Measurements from ENCODE around the gene RAC2.

RAC2 gene

DNA sequence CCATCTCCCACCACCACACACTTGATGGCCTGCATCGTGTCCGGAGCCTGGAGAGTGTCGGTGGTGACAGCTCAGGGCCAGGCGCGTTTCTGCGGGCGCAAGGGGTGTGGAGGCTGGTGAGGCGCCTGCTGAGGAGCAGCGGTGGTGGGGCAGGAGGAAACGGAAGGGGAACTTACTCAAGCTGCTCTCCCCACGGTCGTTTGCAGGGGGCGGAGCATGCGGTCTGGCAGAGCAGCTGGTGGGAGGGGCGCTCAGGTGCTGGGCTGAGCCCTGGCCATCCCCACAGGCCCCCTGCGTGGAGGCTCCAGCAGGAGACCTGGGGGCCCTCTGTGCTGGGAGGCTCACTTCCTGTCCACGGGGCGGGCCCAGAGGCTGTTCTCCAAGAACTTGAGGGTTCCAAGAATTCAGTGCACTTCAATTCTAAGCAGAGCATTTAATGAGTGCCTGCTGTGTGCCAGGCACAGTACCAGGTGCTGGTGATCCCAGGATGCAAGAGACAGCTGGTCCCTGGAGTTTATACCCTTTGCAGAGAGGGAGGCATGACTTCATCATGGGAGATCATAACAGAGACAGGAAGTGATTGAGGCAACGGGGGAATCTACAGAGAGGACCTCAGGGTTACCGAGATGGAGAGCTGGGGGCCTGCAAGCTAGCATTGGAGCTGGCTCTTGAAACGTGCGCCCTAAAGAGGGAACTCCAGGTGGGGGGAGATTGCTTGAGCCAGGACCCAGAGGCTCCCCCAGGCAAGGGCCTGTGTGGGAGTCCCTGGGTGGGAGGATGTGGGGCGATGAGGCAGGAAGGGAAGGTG, at the start of gene RAC2:
TSS of gene RAC2 (minus strand) at position 156 of the 808 bp plus-strand sequence. CDS start at position 35, 121 bp downstream.
- peak; percentile 93 for DNase-seq

DNA sequence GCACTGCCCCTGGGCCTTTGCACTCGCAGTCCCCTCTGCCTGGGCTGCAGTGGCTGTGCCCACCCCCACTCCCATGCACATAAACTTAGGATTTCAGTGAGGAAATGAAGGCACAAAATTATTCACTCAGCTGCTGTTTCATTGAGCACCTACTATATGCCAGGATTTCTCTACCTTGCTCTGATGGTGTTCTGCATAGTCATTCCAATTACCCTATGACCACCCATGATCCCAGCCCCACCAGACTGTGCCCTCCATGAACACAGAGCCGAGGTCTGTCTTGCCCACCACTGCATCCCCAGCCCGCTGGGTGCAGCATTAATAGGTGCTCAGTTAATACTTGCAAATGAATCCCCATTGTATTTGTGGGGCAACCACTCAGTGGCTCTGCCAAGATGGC, 49.1 kb upstream of the RAC2 start:
- DNase-seq, result no peak

DNA sequence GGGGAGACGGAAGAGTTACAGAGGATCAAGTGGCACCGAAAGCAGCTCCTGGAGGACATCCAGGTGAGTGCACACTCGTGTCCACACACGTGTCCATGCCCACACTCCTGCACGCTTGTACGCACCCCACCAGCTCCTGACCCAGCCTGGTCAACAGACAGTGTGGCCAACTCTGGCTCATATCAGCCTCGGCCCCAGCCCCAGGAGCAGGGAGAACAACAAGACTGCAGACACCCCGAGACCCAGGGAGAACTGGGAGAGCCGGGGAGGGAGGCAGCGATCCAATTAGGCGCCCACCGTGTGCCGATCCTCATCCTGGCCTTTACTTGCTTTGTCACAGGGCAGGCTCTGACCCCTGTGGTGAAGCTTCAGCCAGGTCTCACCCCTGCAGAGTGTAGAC, 48.6 kb upstream of the RAC2 start:
- DNase-seq, result no peak

DNA sequence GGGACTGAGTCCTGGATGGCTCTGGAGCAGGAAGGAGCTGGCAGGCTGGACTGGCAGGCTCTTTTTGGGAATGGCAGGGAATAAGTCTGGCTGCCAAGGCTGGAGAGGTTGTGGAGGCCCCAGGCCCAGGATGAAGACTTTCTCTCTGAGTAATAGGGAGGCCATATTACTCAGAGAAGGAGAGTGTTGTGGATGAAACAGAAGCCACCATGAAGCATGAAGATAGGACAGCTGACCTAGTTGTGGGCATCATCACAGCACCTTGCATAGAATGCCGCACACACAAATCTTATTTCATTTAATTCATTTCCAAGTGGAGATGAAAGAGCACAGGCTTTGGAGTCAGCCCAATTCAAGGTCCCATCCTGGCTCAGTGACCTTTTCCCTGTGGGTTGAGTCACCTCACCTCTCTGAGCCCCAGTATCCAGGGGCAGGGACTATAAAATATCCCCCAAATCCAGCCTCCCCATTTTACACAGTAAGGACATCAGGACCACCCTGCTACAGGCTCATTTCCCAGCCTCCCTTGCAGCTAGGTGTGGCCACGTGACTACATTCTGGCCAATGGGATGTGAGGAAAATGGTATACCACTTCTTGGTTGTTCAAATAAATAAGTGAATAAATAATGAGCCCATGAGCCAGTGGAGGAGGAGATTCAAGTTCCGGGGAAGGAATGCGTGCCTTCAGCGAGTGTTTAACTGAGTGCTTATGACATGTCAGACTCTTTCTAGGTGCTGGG, 47.7 kb upstream of the RAC2 start:
- DNase-seq, result no peak

DNA sequence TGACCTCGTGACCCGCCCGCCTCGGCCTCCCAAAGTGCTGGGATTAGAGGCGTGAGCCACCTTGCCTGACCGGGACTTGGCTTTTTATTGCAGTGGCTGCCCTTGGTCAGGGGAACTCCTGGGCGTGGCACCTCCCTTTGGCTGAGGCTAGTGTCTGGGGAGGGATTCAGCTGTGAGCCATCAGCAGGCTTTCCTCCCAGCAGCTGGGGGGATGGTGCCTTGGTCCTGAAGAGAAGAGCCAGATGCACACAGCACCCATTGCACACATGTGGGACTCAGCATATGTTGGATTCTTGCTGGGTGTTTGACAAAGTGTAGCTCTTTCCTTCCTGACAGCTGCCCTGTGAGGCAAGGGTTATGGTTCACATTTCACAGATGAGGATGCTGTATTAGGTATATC, 46.7 kb upstream of the RAC2 start:
- DNase-seq, result no peak

DNA sequence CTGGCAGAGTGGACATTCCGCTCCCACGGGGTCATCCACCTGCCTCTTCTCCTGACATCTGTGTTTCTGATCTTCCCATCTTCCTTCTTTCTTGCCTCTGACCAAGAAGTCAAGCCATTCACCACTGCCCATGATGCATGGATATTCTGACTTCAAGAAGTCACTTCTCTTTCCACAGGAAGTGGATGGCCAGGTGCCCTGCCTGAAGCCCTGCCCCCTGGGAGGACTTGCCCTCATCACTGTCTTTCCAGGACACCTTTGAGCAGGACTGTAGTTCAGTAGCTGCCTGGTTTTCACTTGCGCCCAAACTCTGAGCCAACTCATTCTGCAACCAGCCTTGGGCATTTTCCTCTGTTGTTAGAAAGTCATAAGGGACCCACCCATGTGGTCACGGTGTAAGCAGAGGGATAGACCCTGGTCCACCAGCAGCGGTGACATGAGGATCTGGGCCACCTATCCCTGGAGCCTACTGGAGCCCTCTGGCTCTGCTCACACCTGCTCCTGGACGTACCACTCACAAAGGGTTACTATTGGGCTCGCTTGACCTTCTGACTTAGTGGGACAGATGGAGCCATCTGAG, 45.2 kb upstream of the RAC2 start:
- DNase-seq, result no peak

DNA sequence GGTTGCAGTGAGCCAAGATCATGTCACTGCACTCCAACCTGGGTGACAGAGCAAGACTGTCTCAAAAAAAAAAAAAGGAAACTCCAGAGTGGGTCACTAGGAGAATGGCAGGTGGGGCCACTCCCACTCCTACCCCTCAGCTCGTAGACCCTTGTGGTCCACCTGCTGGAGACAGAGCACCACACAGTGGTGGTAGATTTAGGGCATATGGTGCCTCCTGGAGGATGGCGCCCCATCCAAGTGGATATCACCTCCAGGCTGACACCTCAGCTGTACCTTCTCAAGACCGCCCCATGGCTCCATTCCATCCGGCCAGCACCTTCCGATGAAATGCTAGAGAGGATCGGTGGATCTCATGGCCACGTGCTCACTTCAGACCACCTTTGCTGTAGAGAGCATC, 44.5 kb upstream of the RAC2 start:
- no peak for DNase-seq

DNA sequence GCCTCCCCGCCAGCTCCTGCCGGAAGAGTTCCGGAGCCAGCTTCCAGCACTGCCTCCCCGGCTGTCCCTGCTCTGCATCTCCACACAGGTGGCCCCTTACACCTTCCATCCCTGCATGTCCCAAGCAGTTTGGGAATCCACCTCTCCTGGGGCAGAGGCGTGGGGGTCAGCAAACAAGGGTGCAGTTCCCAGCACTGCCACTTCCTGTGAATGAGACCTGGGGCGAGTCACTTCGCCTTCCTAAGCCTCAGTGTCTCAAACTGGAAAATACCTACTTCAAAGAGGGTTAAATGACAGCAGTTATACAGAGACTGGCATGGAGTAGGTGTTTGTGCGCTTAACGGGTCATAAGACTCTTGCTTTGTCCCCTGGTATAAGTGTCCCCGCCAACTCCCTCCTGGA, 43.5 kb upstream of the RAC2 start:
- DNase-seq, result no peak

DNA sequence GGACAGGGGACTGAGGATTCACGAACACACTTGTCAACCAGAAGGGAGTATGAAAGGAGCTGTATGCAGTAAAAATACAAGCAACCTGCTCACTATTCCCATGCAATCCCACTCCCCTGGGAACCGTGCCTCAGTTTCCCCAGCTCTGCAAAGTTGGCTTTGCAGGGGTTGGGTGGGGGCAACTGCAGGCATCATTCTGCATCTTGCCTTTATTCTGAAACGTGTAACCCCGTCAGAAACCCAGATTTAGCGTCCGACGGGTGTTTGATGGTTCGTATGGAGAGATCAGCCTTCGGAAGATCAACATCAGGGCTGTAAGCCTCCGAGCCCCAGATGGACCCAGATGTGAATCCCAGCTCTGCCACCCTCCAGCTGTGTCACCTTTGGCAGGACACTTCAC, 41.9 kb upstream of the RAC2 start:
- DNase-seq, result no peak

DNA sequence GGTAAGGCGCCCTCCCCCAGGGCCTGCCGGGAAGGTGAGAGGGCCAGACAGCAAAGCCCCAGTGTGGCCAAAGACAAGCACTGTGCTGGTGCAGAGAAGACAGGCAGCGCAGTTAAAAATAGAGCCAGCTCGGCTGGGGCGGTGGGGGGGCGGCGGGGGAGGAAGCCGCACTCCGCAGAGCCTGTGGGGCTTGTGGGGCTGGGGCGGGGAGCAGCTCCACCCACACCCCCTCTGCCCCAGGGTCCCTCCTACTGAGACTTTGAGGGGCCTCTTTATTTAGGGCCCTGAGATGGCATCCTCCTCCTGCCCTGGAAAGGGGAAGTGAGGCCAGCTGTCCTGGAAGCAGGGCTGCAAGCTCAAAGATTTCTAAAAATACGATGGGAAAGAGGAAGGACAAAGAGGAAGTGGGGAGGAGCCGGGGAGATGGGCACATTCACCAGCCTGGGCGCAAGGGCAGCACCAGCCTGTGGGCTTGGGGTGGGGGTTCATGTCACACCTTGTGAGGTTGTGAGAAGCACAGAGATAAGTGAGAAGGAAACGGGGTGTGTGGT, 40.8 kb upstream of the RAC2 start:
- DNase-seq, result peak; percentile 55

DNA sequence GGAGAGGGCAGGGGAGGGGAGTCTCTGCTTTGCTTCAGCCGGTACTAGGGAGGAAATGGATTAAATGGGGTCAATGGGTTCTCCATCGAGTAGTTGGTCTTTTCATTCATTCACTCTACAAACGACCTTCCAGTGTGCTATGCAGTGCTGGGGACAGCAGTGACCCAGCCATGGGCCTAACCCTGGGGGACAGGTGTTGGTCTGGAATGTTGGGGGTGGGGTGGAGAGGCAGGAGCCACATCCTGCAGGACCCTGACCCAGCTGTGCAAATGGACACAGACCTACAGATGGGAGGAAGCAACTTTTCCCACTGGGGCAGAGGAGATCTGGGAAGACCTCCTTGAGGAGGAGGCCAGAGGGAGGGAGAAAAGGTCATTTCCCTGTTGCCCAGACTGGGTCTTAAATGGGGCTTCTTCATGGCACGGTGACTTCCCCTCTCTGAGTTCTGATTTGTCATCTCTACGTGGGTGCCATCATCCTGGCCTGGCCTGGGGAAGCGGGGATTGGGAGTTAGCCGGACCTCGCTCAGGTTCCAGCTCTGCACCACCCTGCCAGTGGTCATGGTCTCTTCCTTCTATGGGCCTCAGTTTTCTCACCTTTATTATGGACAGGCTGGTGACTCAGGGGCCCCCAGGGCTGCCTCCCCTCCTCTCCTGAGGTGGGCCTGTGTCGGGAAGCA, 40.2 kb upstream of the RAC2 start:
- no peak for DNase-seq

DNA sequence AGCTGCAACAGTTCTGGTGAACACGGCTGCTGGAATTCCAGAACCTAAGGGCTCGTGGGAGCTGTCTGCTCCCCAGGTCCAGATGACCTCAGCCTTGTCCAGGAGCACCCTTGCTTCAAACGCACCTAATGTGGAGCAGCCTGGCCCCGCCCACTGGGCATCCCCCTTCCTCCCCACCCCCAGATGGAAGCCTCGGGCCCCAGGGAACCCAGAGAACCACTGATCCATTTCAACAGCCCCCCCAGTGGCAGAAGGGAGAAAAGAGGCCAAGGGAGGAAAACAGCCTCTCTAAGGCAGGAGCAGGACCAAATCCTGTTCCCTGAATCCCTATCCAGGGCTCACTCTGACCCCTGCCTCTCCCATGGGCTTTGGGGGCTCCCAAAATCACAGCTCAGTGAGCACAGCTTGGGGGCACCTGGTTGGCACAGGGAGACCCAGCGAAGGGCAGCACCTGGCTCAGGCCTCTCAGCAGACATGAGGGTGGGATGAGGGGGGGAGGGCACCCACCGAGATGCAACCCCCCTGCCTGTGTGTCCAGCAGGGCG, 39.4 kb upstream of the RAC2 start:
- no peak for DNase-seq

DNA sequence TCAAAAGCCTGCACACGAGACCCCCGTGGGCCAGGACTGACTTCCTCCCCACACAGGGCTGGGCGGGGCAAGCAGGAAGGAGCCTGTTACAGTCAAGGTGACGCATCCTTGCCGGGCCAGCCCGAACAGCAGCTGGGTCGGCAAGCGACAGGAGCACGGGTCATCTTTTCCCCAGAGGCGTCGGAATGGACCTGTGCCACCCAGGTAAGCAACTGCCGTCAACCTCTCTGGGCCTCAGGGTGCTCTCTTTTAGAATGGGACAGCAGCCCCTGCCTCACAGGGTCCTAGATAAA, 38.3 kb upstream of the RAC2 start, which contains the start of gene CYTH4:
TSS of gene CYTH4 (plus strand) at position 124 of the 293 bp plus-strand sequence. CDS start at position 186, 62 bp downstream.
- DNase-seq, result no peak

DNA sequence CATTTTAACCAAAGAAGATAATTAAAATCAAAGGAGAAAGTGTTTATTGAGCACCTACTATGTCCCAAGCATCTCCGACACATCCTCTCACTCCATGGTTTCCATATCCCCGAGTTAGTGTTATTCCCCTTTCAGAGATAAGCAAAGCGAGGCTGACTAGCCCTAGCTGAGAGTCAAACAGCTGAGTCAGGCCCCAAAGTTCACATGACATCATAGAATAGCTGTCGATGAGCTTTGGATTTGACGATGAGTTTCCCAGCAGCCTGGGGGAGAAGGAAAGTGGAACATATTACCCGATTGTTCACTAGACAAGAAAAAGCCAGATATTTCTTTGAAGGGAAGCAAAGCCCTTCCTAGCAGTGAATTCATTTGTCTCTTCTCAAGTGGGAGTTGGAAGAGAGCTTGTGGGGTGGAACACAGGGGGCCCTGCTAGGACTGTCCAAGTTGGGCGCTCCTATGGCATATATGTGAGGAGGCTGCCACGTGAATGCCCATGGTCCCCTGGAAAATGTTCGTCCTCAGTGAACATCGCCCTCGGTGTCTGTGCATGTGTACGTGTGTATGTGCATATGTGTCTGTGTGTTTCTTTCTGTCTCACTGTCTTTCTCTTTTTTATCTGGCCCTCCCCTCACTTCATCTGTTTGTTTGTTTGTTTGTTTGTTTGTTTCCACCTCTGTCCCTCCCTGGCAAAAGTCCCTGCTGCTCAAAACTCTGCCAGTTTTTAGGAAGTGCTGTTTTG, 37.7 kb upstream of the RAC2 start:
- peak; percentile 20 for DNase-seq

DNA sequence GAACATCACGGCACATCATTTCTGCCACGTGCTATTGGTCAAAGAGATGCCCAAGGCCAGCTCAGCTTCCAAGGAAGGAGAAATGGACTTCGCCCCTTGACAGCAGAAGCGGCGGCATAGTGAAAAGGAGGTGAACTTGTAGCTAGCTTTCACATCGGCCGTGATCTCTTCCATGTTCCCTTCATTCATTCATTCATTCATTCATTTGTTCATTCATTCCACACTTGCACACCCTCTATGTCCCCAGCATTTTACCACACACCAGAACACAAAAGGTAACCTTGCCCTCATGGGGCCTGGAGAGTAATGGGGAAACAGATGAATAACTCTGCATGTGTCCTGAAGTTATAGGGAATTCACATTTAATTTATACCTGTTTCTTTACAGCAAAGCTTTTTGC, 37.1 kb upstream of the RAC2 start:
- DNase-seq, result no peak

DNA sequence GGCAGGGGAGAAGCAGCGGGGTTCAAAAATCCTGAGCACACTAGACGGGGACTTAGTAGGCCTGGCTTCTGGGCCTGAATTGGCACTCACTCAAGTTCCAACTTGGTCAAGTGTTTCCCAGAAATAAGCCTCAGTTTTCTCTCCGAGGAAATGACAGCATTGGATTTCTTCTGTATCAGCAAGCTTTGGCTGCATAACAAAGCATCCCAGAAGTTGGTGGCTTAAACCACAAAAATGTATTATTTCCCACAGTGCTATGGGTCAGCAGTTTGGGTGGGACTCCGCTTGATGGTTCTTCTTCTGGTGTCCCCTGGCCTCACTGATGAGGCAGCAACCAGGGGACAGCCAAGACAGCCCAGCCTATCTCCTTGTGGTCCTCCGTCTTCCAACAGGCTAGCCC, 36.6 kb upstream of the RAC2 start:
- no peak for DNase-seq

DNA sequence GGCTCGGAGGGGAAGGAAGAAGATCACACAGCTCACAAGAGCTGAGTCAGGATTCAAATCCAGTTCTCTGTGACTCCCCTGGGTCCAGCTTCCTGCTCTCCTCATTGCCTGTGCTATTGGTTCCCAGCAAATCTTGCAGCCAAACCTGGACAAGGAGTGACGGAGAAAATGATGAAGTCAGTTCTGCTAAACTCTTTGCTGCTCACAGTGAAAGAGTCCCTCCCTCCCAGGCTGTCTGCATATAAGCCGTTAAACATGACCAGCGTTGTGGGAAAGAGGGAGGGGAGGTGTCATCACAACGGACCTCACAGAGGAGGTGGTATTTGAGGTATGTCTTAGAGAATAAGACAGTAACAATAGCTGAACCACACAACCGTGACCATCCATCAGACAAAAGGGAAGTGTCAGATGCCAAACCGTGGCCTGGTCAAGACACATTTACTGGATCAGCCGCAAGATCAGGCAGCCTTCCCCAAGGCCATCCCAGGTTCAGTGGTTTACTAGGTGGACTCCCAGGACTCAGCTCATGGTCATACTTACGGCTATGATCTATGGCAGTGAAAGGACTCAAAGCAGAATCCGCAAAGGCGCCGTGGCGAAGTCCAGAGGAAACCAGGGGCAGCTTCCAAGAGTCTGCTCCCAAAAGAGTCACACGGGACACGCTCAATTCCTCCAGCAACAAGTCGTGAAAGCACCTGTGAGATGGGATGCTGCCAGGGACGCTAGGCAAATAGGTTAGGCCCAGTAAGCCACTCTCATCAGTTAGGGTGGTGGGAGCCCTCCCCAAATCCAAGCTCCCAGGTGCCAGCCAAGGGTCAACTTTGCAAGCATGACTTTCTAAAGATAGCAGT, 35.5 kb upstream of the RAC2 start:
- DNase-seq, result no peak

DNA sequence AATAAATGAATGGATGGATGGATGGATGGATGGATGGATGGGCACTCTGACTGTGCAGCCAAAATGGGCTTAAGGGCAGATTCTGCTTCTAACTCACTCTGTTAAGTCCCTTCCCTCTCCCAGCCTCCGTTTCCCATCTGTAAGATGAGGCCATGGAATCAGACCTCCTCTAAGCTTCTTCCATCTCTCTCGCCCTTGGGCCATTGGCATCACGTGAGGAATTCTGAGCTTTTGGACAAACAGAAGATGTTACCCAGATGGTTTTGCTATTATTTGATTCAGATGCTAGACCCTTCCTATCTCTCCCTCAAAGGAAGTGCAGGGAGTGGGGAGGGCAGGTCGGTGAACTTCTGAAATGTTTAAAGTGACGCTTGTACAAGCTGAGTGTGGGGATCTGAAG, 34.2 kb upstream of the RAC2 start:
- DNase-seq, result no peak

DNA sequence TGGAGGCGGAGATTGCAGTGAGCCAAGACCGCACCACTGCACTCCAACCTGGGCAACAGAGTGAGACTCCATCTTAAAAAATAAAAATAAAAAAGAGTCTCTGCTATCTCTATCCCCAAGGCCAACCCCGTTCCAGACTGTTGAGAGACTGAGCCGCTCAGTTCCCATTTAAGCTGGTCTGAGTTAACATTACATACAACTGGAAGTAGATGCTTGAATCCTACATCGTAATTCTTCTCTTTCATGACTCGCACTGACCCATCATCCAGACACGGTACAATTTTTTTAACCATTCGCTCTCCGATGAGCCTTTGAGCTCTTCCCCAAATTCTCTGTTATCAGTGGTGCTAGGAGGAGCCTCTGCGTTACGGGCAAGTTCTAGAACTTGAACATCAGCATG, 33.3 kb upstream of the RAC2 start:
- DNase-seq, result no peak

DNA sequence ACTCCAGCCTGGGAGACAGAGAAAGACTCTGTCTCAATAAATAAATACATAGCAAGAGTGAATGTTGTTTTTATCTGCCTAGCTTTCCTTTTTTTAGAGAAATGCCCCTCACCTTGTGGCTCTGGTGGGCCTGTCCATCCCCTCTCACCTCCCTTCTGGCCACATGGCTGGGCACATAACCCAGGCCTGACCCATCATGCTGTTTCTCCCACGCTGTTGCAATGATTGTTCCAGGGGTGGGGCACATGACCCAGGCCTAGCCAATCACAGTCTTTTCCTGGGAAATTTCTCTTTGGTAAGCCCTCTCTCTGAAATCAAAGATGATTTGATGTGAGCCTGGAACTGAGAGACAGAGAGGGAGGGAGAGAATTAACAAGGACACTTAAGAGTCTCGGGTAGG, 32.7 kb upstream of the RAC2 start:
- no peak for DNase-seq

DNA sequence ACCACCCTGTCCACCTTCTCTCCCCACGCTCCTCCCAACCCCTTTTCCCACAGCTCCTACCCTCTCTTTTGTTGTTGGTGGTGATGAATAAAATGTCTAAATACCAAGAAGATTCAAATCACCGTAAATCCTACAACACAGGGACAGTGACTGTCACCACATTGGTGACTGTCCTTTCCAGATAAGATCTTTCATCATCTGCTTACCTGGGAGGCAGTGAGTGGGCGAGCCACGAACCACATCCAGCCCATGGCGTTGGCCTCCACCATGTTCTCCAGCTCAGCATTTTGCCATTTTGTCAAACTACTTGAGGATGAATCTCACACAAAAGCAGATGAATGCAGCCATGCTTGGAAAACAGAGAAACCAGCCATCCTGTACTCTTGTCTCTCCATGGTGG, 31.6 kb upstream of the RAC2 start:
- DNase-seq, result no peak

All from hematopoietic multipotent progenitor cell treated with erythropoietin and hydrocortisone succinate and interleukin-3 and kit ligand, for 8 days (in vitro differentiated cells).